SU-DHL-6 (cell line): ENCODE measurements around the gene PLCH1.

Source experiments
- H2AFZ ChIP-seq: fragments of 200-600 bp; sonication (generic); 2 replicates; pipeline ENCODE4 v1.6.1; 2014; ENCODE audit warnings: low read depth, mild to moderate bottlenecking, moderate library complexity, mixed read lengths, antibody characterized with exemption, low read length; ENCODE audit not compliant: severe bottlenecking
- H3F3A ChIP-seq: fragments of 200-600 bp; shearing (Covaris generic); 2 replicates; pipeline ENCODE4 v1.6.0; 2016; ENCODE audit warnings: antibody characterized with exemption, mild to moderate bottlenecking; ENCODE audit not compliant: insufficient read depth
- H3K27ac ChIP-seq: fragments of 200-600 bp; sonication (generic); 2 replicates; pipeline ENCODE4 v1.5.1; 2016; ENCODE audit warnings: low read depth, mild to moderate bottlenecking, low read length, moderate library complexity, mixed read lengths
- H3K27me3 ChIP-seq: fragments of 200-600 bp; sonication (generic), shearing (Covaris generic); 2 replicates; pipeline ENCODE4 v1.6.0; 2014; ENCODE audit warnings: mild to moderate bottlenecking, low read length
- H3K36me3 ChIP-seq: fragments of 200-600 bp; sonication (generic); 2 replicates; pipeline ENCODE4 v1.6.1; 2014; ENCODE audit warnings: mild to moderate bottlenecking, low read length, mixed read lengths
- H3K4me2 ChIP-seq: fragments of 300-600, 200-600 bp; shearing (Covaris generic), sonication (generic); 2 replicates; pipeline ENCODE4 v1.6.0; 2014; ENCODE audit warnings: low read length, low read depth, mild to moderate bottlenecking; ENCODE audit not compliant: poor library complexity, severe bottlenecking
- H3K4me3 ChIP-seq: fragments of 200-600 bp; sonication (generic); 2 replicates; pipeline ENCODE4 v1.5.1; 2014; ENCODE audit warnings: antibody characterized with exemption, low read length, mild to moderate bottlenecking, mixed read lengths; ENCODE audit not compliant: insufficient read depth, poor library complexity, severe bottlenecking
- H3K79me2 ChIP-seq: fragments of 200-600 bp; sonication (generic); 2 replicates; pipeline ENCODE4 v1.6.1; 2014; ENCODE audit warnings: mild to moderate bottlenecking, low read length, moderate library complexity; ENCODE audit not compliant: insufficient read depth
- H3K9ac ChIP-seq: fragments of 200-600 bp; sonication (generic); 2 replicates; pipeline ENCODE4 v1.7.0; 2014; ENCODE audit warnings: mild to moderate bottlenecking, low read length
- H3K9me2 ChIP-seq: fragments of 200-600 bp; sonication (generic); replicated peaks from 2 replicates; pipeline ENCODE4 v1.6.1; 2014; ENCODE audit warnings: low read length; ENCODE audit not compliant: insufficient read depth
- H3K9me3 ChIP-seq: fragments of 200-600 bp; sonication (generic); 2 replicates; pipeline ENCODE4 v1.6.1; 2014; ENCODE audit warnings: low read length, mixed read lengths; ENCODE audit not compliant: insufficient read depth
- H4K20me1 ChIP-seq: fragments of 200-600 bp; sonication (generic); 2 replicates; pipeline ENCODE4 v1.6.1; 2014; ENCODE audit warnings: low read depth, mild to moderate bottlenecking, antibody characterized with exemption, low read length, moderate library complexity, mixed read lengths
- CTCF ChIP-seq: fragments of 200-600 bp; sonication (generic); IDR thresholded peaks from one replicate; pipeline ENCODE4 v1.5.1; 2017; ENCODE audit warnings: antibody characterized with exemption, mild to moderate bottlenecking, low read length, moderate library complexity; ENCODE audit not compliant: insufficient read depth, poor library complexity, severe bottlenecking
- EZH2phosphoT487 ChIP-seq: fragments of 200-600 bp; sonication (generic), shearing (Covaris generic); conservative IDR thresholded peaks from 2 replicates; pipeline ENCODE4 v1.6.1; 2018; ENCODE audit warnings: mild to moderate bottlenecking, antibody characterized with exemption, low read length, moderate library complexity, mixed read lengths

PLCH1 gene

GRCh38 chr3:155504682-155505081 lies 240.2 kb downstream of the PLCH1 start:
- no peak for TF ChIP-seq EZH2phosphoT487
- no peak for TF ChIP-seq CTCF
- no peak overlapping the region for H3K9ac ChIP-seq
- H3K27me3 ChIP-seq, result no peaks in the 10 kb centered on the region
- H4K20me1 ChIP-seq, result no peaks in the 10 kb centered on the region
- H3K36me3 ChIP-seq, result no peaks in the 10 kb centered on the region
- H3K9me2 ChIP-seq, result no peaks in the 10 kb centered on the region
- no peak overlapping the region for H2AFZ ChIP-seq
- H3F3A ChIP-seq, result no peaks in the 10 kb centered on the region
- H3K9me3 ChIP-seq, result no peaks in the 10 kb centered on the region
- H3K4me3 ChIP-seq, result no peak overlapping the region
- no peak overlapping the region for H3K27ac ChIP-seq
- no peak overlapping the region for H3K4me2 ChIP-seq
- no peaks in the 10 kb centered on the region for H3K79me2 ChIP-seq

- no peaks in the 10 kb centered on the region for H3F3A ChIP-seq
- H3K9ac ChIP-seq, result no peak overlapping the region
- no peaks in the 10 kb centered on the region for H4K20me1 ChIP-seq
- no peaks in the 10 kb centered on the region for H3K27me3 ChIP-seq
- H3K36me3 ChIP-seq, result no peaks in the 10 kb centered on the region
- H3K79me2 ChIP-seq, result no peaks in the 10 kb centered on the region
- TF ChIP-seq EZH2phosphoT487 (no peak), CTCF (no peak)
- no peaks in the 10 kb centered on the region for H3K9me2 ChIP-seq
- H3K9me3 ChIP-seq, result no peaks in the 10 kb centered on the region
- no peak overlapping the region for H3K4me2 ChIP-seq
- no peak overlapping the region for H3K4me3 ChIP-seq
- H2AFZ ChIP-seq, result no peak overlapping the region
- no peak overlapping the region for H3K27ac ChIP-seq
Measured at GRCh38 chr3:155502630-155503029, 242.2 kb downstream of the PLCH1 start.

- no peak overlapping the region for H3K4me3 ChIP-seq
- no peaks in the 10 kb centered on the region for H3K27me3 ChIP-seq
- no peak overlapping the region for H2AFZ ChIP-seq
- H3K27ac ChIP-seq, result no peak overlapping the region
- no peak overlapping the region for H3K4me2 ChIP-seq
- H3K9ac ChIP-seq, result no peak overlapping the region
- H3K9me2 ChIP-seq, result no peaks in the 10 kb centered on the region
- TF ChIP-seq CTCF (no peak), EZH2phosphoT487 (no peak)
- H3K9me3 ChIP-seq, result no peaks in the 10 kb centered on the region
- H4K20me1 ChIP-seq, result no peaks in the 10 kb centered on the region
- H3K36me3 ChIP-seq, result no peaks in the 10 kb centered on the region
- H3K79me2 ChIP-seq, result no peaks in the 10 kb centered on the region
- no peaks in the 10 kb centered on the region for H3F3A ChIP-seq
Measured at GRCh38 chr3:155500194-155500818, 244.6 kb downstream of the PLCH1 start.
